H1 (cell line): ENCODE data around the gene GNAI2. TPM values are rescaled to one million over a fixed set of nuclear protein-coding genes. Genes with fewer than 3 reads are reported as not detected.

Experiments used
- CTCF ChIA-PET: fragments of 300-600 bp; sonication (Branson Sonifier 250); formaldehyde crosslinking; loops from one replicate; lab custom pipeline; 2021; ENCODE audit not compliant: partially characterized antibody; lab: Charles Lee
- POLR2A ChIA-PET: fragments of 300-600 bp; sonication (Branson Sonifier 250); formaldehyde crosslinking; loops from one replicate; lab custom pipeline; 2021; ENCODE audit warnings: inconsistent platforms; ENCODE audit not compliant: partially characterized antibody; lab: Charles Lee
- DNase-seq, 2 experiments: peaks; one replicate each; pipeline versions ENCODE4 v3.0.0 to v3.0.0-alpha.2; 2010 to 2022; ENCODE audit warnings: low spot score in 2 of 2, low read depth in 1 of 2, mixed read lengths in 1 of 2
- FAIRE-seq: peaks from 2 replicates; lab custom pipeline; 2011; peaks lifted over from hg19 to GRCh38; lab: Jason Lieb, UNC
- H2AFZ ChIP-seq: 2 replicates; pipeline ENCODE4 v1.8.1; 2012; ENCODE audit warnings: low read length, inconsistent platforms
- H2AK5ac ChIP-seq: 2 replicates; pipeline ENCODE4 v1.6.1; 2013; ENCODE audit warnings: low read depth, low read length
- H2BK120ac ChIP-seq: replicated peaks from 2 replicates; pipeline ENCODE3; 2013; ENCODE audit warnings: low read depth, low read length, inconsistent platforms
- H2BK12ac ChIP-seq: 2 replicates; pipeline ENCODE4 v1.6.1; 2013; ENCODE audit warnings: low read depth, low read length
- H2BK15ac ChIP-seq: 2 replicates; pipeline ENCODE4 v1.6.1; 2013; ENCODE audit warnings: low read length
- H2BK20ac ChIP-seq: 2 replicates; pipeline ENCODE4 v1.6.1; 2013; ENCODE audit warnings: low read length
- H2BK5ac ChIP-seq: 2 replicates; pipeline ENCODE4 v1.6.1; 2013; ENCODE audit warnings: low read depth, low read length
- H3K14ac ChIP-seq: 2 replicates; pipeline ENCODE4 v1.6.1; 2013; ENCODE audit warnings: inconsistent platforms; ENCODE audit not compliant: insufficient read length
- H3K18ac ChIP-seq: 2 replicates; pipeline ENCODE4 v1.6.1; 2013; ENCODE audit warnings: low read length; ENCODE audit errors: extremely low read depth
- H3K23ac ChIP-seq: 2 replicates; pipeline ENCODE4 v1.6.1; 2013; ENCODE audit warnings: inconsistent platforms; ENCODE audit not compliant: insufficient read length
- H3K23me2 ChIP-seq: 2 replicates; pipeline ENCODE4 v1.6.1; 2013; ENCODE audit warnings: low read depth, low read length
- H3K27ac ChIP-seq: 2 replicates; pipeline ENCODE4 v1.6.1; 2011; ENCODE audit warnings: low read depth, low read length, inconsistent platforms
- H3K27me3 ChIP-seq, 4 experiments: replicated peaks in 1 of 4; 1 replicate in 1 of 4; 2 replicates in 3 of 4; pipeline versions ENCODE4 v1.6.1 to v1.8.1; 2011 to 2013; ENCODE audit warnings: low read length in 3 of 4, mild to moderate bottlenecking in 3 of 4, inconsistent platforms in 2 of 4, mixed read lengths in 2 of 4, moderate library complexity in 1 of 4; ENCODE audit not compliant: control insufficient read depth in 3 of 4, insufficient read depth in 3 of 4; ENCODE audit errors: extremely low read depth in 1 of 4
- H3K36me3 ChIP-seq, 4 experiments: 2 replicates each; pipeline versions ENCODE4 v1.6.1 to v1.8.1; 2011 to 2013; ENCODE audit warnings: mild to moderate bottlenecking in 4 of 4, low read length in 3 of 4, moderate library complexity in 2 of 4, control low read depth in 1 of 4, inconsistent platforms in 1 of 4; ENCODE audit not compliant: insufficient read depth in 4 of 4, control insufficient read depth in 2 of 4
- H3K4ac ChIP-seq: replicated peaks from 2 replicates; pipeline ENCODE3; 2013; ENCODE audit warnings: low read length, low read depth, mixed read lengths, inconsistent platforms; ENCODE audit not compliant: insufficient read length
- H3K4me1 ChIP-seq, 4 experiments: replicated peaks in 1 of 4; 1 replicate in 1 of 4; 2 replicates in 3 of 4; pipeline versions ENCODE4 v1.6.1 to v1.8.1; 2011 to 2013; ENCODE audit warnings: low read length in 3 of 4, inconsistent platforms in 2 of 4, mixed read lengths in 1 of 4; ENCODE audit not compliant: insufficient read depth in 4 of 4, control insufficient read depth in 3 of 4
- H3K4me2 ChIP-seq, 2 experiments: 2 replicates each; pipeline versions ENCODE4 v1.6.1 to v1.8.1; 2011 to 2013; ENCODE audit warnings: low read depth in 2 of 2, low read length in 2 of 2, control low read depth in 1 of 2, inconsistent platforms in 1 of 2, mild to moderate bottlenecking in 1 of 2; ENCODE audit not compliant: insufficient read depth in 1 of 2
- H3K4me3 ChIP-seq, 4 experiments: fragments of 200-600, 300-600 bp in 1 of 4; sonication (generic), shearing (Covaris generic), sonication (Bioruptor Twin) in 1 of 4; 2 replicates each; pipeline versions ENCODE4 v1.5.1 to v1.8.1; 2011 to 2016; ENCODE audit warnings: low read length in 4 of 4, low read depth in 3 of 4, control low read depth in 2 of 4, inconsistent platforms in 2 of 4, mild to moderate bottlenecking in 2 of 4, mixed read lengths in 1 of 4, moderate library complexity in 1 of 4; ENCODE audit not compliant: insufficient read depth in 2 of 4; ENCODE audit errors: extremely low read depth in 1 of 4
- H3K56ac ChIP-seq: replicated peaks from 2 replicates; pipeline ENCODE3; 2013; ENCODE audit warnings: low read depth, mild to moderate bottlenecking, mixed read lengths, low read length, inconsistent platforms; ENCODE audit not compliant: insufficient read length
- H3K79me1 ChIP-seq: 2 replicates; pipeline ENCODE4 v1.6.1; 2013; ENCODE audit warnings: low read depth, low read length, control low read depth
- H3K79me2 ChIP-seq, 2 experiments: 2 replicates each; pipeline versions ENCODE4 v1.6.1 to v1.8.1; 2012 to 2013; ENCODE audit warnings: low read length in 2 of 2, mild to moderate bottlenecking in 2 of 2, inconsistent platforms in 1 of 2; ENCODE audit not compliant: insufficient read depth in 2 of 2, control insufficient read depth in 1 of 2
- H3K9ac ChIP-seq, 4 experiments: replicated peaks in 1 of 4; 1 replicate in 1 of 4; 2 replicates in 3 of 4; pipeline versions ENCODE4 v1.6.1 to v1.8.1; 2011 to 2013; ENCODE audit warnings: low read depth in 3 of 4, low read length in 3 of 4, control low read depth in 2 of 4, mild to moderate bottlenecking in 2 of 4, moderate library complexity in 2 of 4, inconsistent platforms in 1 of 4; ENCODE audit errors: extremely low read depth in 1 of 4
- H3K9me3 ChIP-seq, 2 experiments: 2 replicates each; pipeline versions ENCODE4 v1.6.1 to v1.8.1; 2012 to 2013; ENCODE audit warnings: mild to moderate bottlenecking in 2 of 2, moderate library complexity in 2 of 2, control low read depth in 1 of 2, inconsistent platforms in 1 of 2, low read depth in 1 of 2, low read length in 1 of 2, mixed read lengths in 1 of 2; ENCODE audit not compliant: insufficient read depth in 2 of 2
- H4K20me1 ChIP-seq, 2 experiments: replicated peaks in 1 of 2; 2 replicates each; pipeline versions ENCODE3 to v1.8.1; 2011 to 2013; ENCODE audit warnings: inconsistent platforms in 2 of 2, low read length in 2 of 2, mild to moderate bottlenecking in 1 of 2; ENCODE audit not compliant: insufficient read depth in 2 of 2, control insufficient read depth in 1 of 2
- H4K5ac ChIP-seq: 2 replicates; pipeline ENCODE4 v1.6.1; 2013; ENCODE audit warnings: low read length, low read depth, mixed read lengths, inconsistent platforms; ENCODE audit not compliant: insufficient read length
- H4K8ac ChIP-seq: 2 replicates; pipeline ENCODE4 v1.8.0; 2013; ENCODE audit warnings: mild to moderate bottlenecking, moderate library complexity, low read length, inconsistent platforms; ENCODE audit not compliant: insufficient read depth; ENCODE audit errors: extremely low read depth
- H4K91ac ChIP-seq: replicated peaks from 2 replicates; pipeline ENCODE3; 2013; ENCODE audit warnings: low read length, mixed read lengths, inconsistent platforms; ENCODE audit not compliant: insufficient read length
- ASH2L ChIP-seq: fragments of 200-600, 300-600 bp; sonication (generic); IDR thresholded peaks from one replicate; pipeline ENCODE4 v1.7.1; 2017; ENCODE audit warnings: low read length
- BRCA1 ChIP-seq: IDR thresholded peaks from 2 replicates; pipeline ENCODE4 v1.6.1; 2012; ENCODE audit warnings: low read depth, low read length, improper control_type of control experiment
- CHD2 ChIP-seq: IDR thresholded peaks from 2 replicates; pipeline ENCODE4 v1.6.1; 2012; ENCODE audit warnings: low read length, improper control_type of control experiment
- CREB1 ChIP-seq: IDR thresholded peaks from 2 replicates; pipeline ENCODE4 v1.6.1; 2012; ENCODE audit warnings: inconsistent platforms
- CTBP2 ChIP-seq: IDR thresholded peaks from 2 replicates; pipeline ENCODE4 v1.7.0; 2011; ENCODE audit warnings: borderline replicate concordance, mild to moderate bottlenecking, moderate library complexity, mixed read lengths, low read length; ENCODE audit not compliant: insufficient read depth, insufficient read length
- HDAC6 ChIP-seq: IDR thresholded peaks from one replicate; pipeline ENCODE4 v1.7.1; 2012; ENCODE audit warnings: low read depth, mild to moderate bottlenecking, inconsistent platforms, low read length, moderate library complexity
- JUN ChIP-seq: IDR thresholded peaks from 2 replicates; pipeline ENCODE4 v1.6.1; 2011; ENCODE audit warnings: low read depth, mild to moderate bottlenecking, improper control_type of control experiment, low read length
- MAX ChIP-seq: IDR thresholded peaks from 2 replicates; pipeline ENCODE4 v1.6.1; 2012; ENCODE audit warnings: inconsistent platforms
- NANOG ChIP-seq: IDR thresholded peaks from 2 replicates; pipeline ENCODE4 v1.6.1; 2011; ENCODE audit warnings: low read length, low read depth, mild to moderate bottlenecking, inconsistent platforms; ENCODE audit not compliant: insufficient read depth, poor library complexity, severe bottlenecking
- RAD21 ChIP-seq, 2 experiments: IDR thresholded peaks in 1 of 2; conservative IDR thresholded peaks in 1 of 2; 2 replicates each; pipeline ENCODE4 v1.6.1; 2011; ENCODE audit warnings: low read depth in 2 of 2, low read length in 2 of 2, improper control_type of control experiment in 1 of 2, inconsistent platforms in 1 of 2, mild to moderate bottlenecking in 1 of 2, moderate library complexity in 1 of 2
- SP1 ChIP-seq: IDR thresholded peaks from 2 replicates; pipeline ENCODE4 v1.6.1; 2011; ENCODE audit warnings: low read depth, low read length
- WGBS, 2 experiments: shearing (Covaris generic) in 1 of 2; methylation state at CpG; one replicate each; pipeline versions ENCODE4 v1.1.6 to v1.1.7; 2013 to 2015; ENCODE audit warnings: low lambda C conversion rate in 2 of 2, mixed read lengths in 2 of 2, inconsistent platforms in 1 of 2, low coverage in 1 of 2, missing lambda C conversion rate in 1 of 2; ENCODE audit not compliant: insufficient replicate concordance in 2 of 2, insufficient coverage in 1 of 2, insufficient read length in 1 of 2; ENCODE audit errors: extremely low coverage in 1 of 2, missing lambda C conversion rate in 1 of 2; 5-methylcytosine and 5-hydroxymethylcytosine counted together
- polyA plus RNA-seq, 7 experiments: library from polyadenylated mRNA; depleted of rRNA in 3 of 7; stranded (reverse) in 5 of 7; unstranded in 2 of 7; fragments of >200 nt in 5 of 7; fragments of 200-250 nt in 2 of 7; gene quantifications; 1 replicate in 5 of 7; 2 replicates in 1 of 7; 4 replicates in 1 of 7; pipeline versions ENCODE4 v1.2.1 to v1.2.3, GENCODE V29; 2011 to 2013; ENCODE audit warnings: missing spikeins in 2 of 7, mixed read lengths in 2 of 7
- total RNA-seq: library from RNA; stranded (reverse); fragmentation: NEBNext Ultra II Directional; extraction: Animal tissue kit (Norgen Biotek cat#: 25700); gene quantifications from 2 replicates; pipeline ENCODE4 v1.2.1, GENCODE V29; 2021

Gene GNAI2
- total and polyA plus RNA-seq, 2 of the 8 experiments (the other 6 are each of a cell fraction or from before 2014, with no cell fraction given) = 168 to 539 TPM

GRCh38 chr3:50227390-50228183 is 8.4 kb upstream of the GNAI2 start:
- FAIRE-seq = no peak
- peak overlapping the region; percentile 94 for H3K18ac ChIP-seq
- peaks cover 13% of the 10 kb centered on the region; the same call in 1 of the 2 replicates for H3K23me2 ChIP-seq
- H2BK5ac ChIP-seq = peak overlapping the region; percentile 97
- peaks cover 0 to 18% (median 6%) of the 10 kb centered on the region in 4 experiments; a peak in 6 of 7 replicates for H3K4me1 ChIP-seq
- peak; percentile 89 to 94 for DNase-seq
- H2BK120ac ChIP-seq = no peak overlapping the region
- 0 out of 2 replicates have a peak overlapping the region, but pooled peaks have one; percentile 61 for H2BK20ac ChIP-seq
- peak overlapping the region; percentile 19; the same call in 1 of the 2 replicates for H2AFZ ChIP-seq
- H3K36me3 ChIP-seq = no peaks in the 10 kb centered on the region
- no peaks in the 10 kb centered on the region for H4K20me1 ChIP-seq
- peak overlapping the region; percentile 13 for H3K56ac ChIP-seq
- peak overlapping the region; percentile 92 for H4K8ac ChIP-seq
- peak overlapping the region; percentile 96; the same call in 1 of the 2 replicates for H2BK15ac ChIP-seq
- no peaks in the 10 kb centered on the region for H3K79me2 ChIP-seq
- H3K27ac ChIP-seq = peak overlapping the region; percentile 86
- WGBS, 2 experiments = 1% methylated on average over 44 of the region's 51 CpGs; no CpG with 5 or more reads in 1 of the 2 experiments
- H3K4me2 ChIP-seq = peak overlapping the region; percentile 76 to 99
- peak overlapping the region; percentile 51 to 88 (median 73) for H3K4me3 ChIP-seq
- peak overlapping the region; percentile 57 to 87 (median 80) for H3K9ac ChIP-seq
- peak overlapping the region; percentile 71; the same call in 1 of the 2 replicates for H2BK12ac ChIP-seq
- H2AK5ac ChIP-seq = no peak overlapping the region
- H4K91ac ChIP-seq = peak overlapping the region; percentile 94
- CTCF ChIA-PET = interaction anchor here (1.2 to 48.1 kb wide), 12 partner anchors 10 to 105 kb away, joined by 3 to 2149 read pairs (median 7); partner anchors contain the start of genes GNAI2, GNAT1, LSMEM2 and SEMA3B
- peaks cover 0 to 3% (median 2%) of the 10 kb centered on the region in 4 experiments; a peak in 4 of 7 replicates for H3K27me3 ChIP-seq
- peak overlapping the region; percentile 28 for H3K4ac ChIP-seq
- POLR2A ChIA-PET = interaction anchor here (0.6 to 6.5 kb wide), 17 partner anchors 10 to 109 kb away, joined by 3 to 41 read pairs (median 7); partner anchors contain the start of genes GNAI2 and GNAT1
- peak overlapping the region; percentile 89 for H4K5ac ChIP-seq
- no peaks in the 10 kb centered on the region for H3K79me1 ChIP-seq
- H3K14ac ChIP-seq = no peak overlapping the region
- H3K23ac ChIP-seq = no peak overlapping the region
- no peaks in the 10 kb centered on the region for H3K9me3 ChIP-seq
- TF ChIP-seq CHD2 (no peak), SP1 (peak; percentile 60; the same call in 1 of the 2 replicates), JUN (no peak), NANOG (peak; percentile 46), RAD21 (IDR thresholded peaks at IDR 0.05 in 1 of 2, conservative IDR thresholded peaks at IDR 0.05 in 1 of 2; ENCODE audit: low read depth in 2 of 2, low read length in 2 of 2) (peak; percentile 90 to 95), CTBP2 (no peak), MAX (no peak; the same call in 1 of the 2 replicates), ASH2L (no peak), CREB1 (no peak), HDAC6 (no peak), BRCA1 (no peak)
